ENCODE results near the gene RING1. TPM values are rescaled to one million over a fixed set of nuclear protein-coding genes. Genes with fewer than 3 reads are reported as not detected.

RING1 gene
- total RNA-seq, 2 experiments from 2014 or later = 31.8 to 40.0 TPM

- Histone ChIP-seq H3K4me3 (ENCODE audit: low read depth, low read length, poor library complexity, severe bottlenecking) (peak overlapping the region; percentile 78), H3K36me3 (ENCODE audit: insufficient read depth, low read length) (peaks cover 29% of the 10 kb centered on the region), H3K27ac (ENCODE audit: low read depth, low read length, poor library complexity, severe bottlenecking) (peak overlapping the region; percentile 6), H2AFZ (ENCODE audit: low read length) (peak overlapping the region; percentile 61; the same call in 1 of the 2 replicates), H4K20me1 (ENCODE audit: insufficient read depth, low read length) (no peaks in the 10 kb centered on the region), H3K9me2 (ENCODE audit: insufficient read depth, low read length) (no peaks in the 10 kb centered on the region), H3K4me1 (ENCODE audit: insufficient read depth, low read length, poor library complexity, severe bottlenecking) (peaks cover 54% of the 10 kb centered on the region), H3K79me2 (ENCODE audit: insufficient read depth, low read depth, low read length) (peaks cover 21% of the 10 kb centered on the region; the same call in 1 of the 2 replicates), H3K4me2 (ENCODE audit: low read length) (peak overlapping the region; percentile 92), H3K9me3 (ENCODE audit: low read length) (no peaks in the 10 kb centered on the region)
- ChIA-PET POLR2A (no interaction called here), CTCF (ENCODE audit: unreplicated experiment) (interaction anchor here (0.8 to 1.0 kb wide), 3 partner anchors 41 to 44 kb away, joined by 3 to 9 read pairs (median 3); no protein-coding TSS in a partner anchor)
- no TSS peak for BruUV-seq (replicated peaks)
- intact Hi-C loops (cut with micrococcal nuclease; ENCODE audit: unreplicated experiment) = loop anchor here (1.0 to 10.0 kb wide), 2 partner anchors 43 to 209 kb away; partner anchors contain the start of genes CUTA and PHF1
- TF ChIP-seq, protein P1, sequence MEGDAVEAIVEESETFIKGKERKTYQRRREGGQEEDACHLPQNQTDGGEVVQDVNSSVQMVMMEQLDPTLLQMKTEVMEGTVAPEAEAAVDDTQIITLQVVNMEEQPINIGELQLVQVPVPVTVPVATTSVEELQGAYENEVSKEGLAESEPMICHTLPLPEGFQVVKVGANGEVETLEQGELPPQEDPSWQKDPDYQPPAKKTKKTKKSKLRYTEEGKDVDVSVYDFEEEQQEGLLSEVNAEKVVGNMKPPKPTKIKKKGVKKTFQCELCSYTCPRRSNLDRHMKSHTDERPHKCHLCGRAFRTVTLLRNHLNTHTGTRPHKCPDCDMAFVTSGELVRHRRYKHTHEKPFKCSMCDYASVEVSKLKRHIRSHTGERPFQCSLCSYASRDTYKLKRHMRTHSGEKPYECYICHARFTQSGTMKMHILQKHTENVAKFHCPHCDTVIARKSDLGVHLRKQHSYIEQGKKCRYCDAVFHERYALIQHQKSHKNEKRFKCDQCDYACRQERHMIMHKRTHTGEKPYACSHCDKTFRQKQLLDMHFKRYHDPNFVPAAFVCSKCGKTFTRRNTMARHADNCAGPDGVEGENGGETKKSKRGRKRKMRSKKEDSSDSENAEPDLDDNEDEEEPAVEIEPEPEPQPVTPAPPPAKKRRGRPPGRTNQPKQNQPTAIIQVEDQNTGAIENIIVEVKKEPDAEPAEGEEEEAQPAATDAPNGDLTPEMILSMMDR (conservative IDR thresholded peaks at IDR 0.05; ENCODE audit: low read length) = peak; percentile 68
- no peak for TF ChIP-seq EZH2phosphoT487 (IDR thresholded peaks at IDR 0.05; ENCODE audit: borderline replicate concordance, low read depth, low read length)
- DNase-seq (ENCODE audit: low spot score) = peak; percentile 54
Observed at GRCh38 chr6:33205191-33206026, 2.9 kb upstream of the RING1 start.

GRCh38 chr6:33206027-33206863 is 2.1 kb upstream of the RING1 start:
- Histone ChIP-seq H2AFZ (ENCODE audit: low read length) (no peak overlapping the region), H3K9me3 (ENCODE audit: low read length) (no peaks in the 10 kb centered on the region), H4K20me1 (ENCODE audit: insufficient read depth, low read length) (no peaks in the 10 kb centered on the region), H3K4me1 (ENCODE audit: insufficient read depth, low read length, poor library complexity, severe bottlenecking) (peaks cover 53% of the 10 kb centered on the region), H3K27ac (ENCODE audit: low read depth, low read length, poor library complexity, severe bottlenecking) (no peak overlapping the region), H3K4me3 (ENCODE audit: low read depth, low read length, poor library complexity, severe bottlenecking) (no peak overlapping the region), H3K9me2 (ENCODE audit: insufficient read depth, low read length) (no peaks in the 10 kb centered on the region), H3K79me2 (ENCODE audit: insufficient read depth, low read depth, low read length) (peaks cover 16% of the 10 kb centered on the region; the same call in 1 of the 2 replicates), H3K4me2 (ENCODE audit: low read length) (peak overlapping the region; percentile 92; the same call in 1 of the 2 replicates), H3K36me3 (ENCODE audit: insufficient read depth, low read length) (peaks cover 32% of the 10 kb centered on the region)
- ChIA-PET POLR2A (no interaction called here), CTCF (ENCODE audit: unreplicated experiment) (no interaction called here)
- intact Hi-C loops (cut with micrococcal nuclease; ENCODE audit: unreplicated experiment) = loop anchor here (10.0 kb wide), 1 partner anchor 209 kb away; the partner anchor contains the start of genes CUTA and PHF1
- no TSS peak for BruUV-seq (replicated peaks)
- TF ChIP-seq, protein P1 (conservative IDR thresholded peaks at IDR 0.05; ENCODE audit: low read length) = no peak
- TF ChIP-seq EZH2phosphoT487 (IDR thresholded peaks at IDR 0.05; ENCODE audit: borderline replicate concordance, low read depth, low read length) = no peak
- DNase-seq (ENCODE audit: low spot score) = no peak
